Measurements from ENCODE around the gene DNAH10.
A peak's percentile ranks its signal among the peaks of the same experiment; 100 is the strongest.

DNAH10 gene, protein sequence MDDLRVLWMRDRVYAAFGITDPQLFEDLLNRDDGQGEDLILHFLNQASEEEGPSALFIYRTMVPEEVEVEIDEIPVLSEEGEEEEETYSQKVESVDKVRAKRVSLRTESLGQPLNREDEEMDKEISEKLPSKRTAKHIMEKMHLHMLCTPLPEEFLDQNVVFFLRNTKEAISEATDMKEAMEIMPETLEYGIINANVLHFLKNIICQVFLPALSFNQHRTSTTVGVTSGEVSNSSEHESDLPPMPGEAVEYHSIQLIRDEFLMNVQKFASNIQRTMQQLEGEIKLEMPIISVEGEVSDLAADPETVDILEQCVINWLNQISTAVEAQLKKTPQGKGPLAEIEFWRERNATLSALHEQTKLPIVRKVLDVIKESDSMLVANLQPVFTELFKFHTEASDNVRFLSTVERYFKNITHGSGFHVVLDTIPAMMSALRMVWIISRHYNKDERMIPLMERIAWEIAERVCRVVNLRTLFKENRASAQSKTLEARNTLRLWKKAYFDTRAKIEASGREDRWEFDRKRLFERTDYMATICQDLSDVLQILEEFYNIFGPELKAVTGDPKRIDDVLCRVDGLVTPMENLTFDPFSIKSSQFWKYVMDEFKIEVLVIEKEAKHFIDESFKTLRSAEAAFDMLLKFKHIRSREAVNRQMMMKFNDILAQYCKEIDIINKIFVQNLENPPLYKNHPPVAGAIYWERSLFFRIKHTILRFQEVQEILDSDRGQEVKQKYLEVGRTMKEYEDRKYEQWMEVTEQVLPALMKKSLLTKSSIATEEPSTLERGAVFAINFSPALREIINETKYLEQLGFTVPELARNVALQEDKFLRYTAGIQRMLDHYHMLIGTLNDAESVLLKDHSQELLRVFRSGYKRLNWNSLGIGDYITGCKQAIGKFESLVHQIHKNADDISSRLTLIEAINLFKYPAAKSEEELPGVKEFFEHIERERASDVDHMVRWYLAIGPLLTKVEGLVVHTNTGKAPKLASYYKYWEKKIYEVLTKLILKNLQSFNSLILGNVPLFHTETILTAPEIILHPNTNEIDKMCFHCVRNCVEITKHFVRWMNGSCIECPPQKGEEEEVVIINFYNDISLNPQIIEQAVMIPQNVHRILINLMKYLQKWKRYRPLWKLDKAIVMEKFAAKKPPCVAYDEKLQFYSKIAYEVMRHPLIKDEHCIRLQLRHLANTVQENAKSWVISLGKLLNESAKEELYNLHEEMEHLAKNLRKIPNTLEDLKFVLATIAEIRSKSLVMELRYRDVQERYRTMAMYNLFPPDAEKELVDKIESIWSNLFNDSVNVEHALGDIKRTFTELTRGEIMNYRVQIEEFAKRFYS (N-terminal part only)

DNA sequence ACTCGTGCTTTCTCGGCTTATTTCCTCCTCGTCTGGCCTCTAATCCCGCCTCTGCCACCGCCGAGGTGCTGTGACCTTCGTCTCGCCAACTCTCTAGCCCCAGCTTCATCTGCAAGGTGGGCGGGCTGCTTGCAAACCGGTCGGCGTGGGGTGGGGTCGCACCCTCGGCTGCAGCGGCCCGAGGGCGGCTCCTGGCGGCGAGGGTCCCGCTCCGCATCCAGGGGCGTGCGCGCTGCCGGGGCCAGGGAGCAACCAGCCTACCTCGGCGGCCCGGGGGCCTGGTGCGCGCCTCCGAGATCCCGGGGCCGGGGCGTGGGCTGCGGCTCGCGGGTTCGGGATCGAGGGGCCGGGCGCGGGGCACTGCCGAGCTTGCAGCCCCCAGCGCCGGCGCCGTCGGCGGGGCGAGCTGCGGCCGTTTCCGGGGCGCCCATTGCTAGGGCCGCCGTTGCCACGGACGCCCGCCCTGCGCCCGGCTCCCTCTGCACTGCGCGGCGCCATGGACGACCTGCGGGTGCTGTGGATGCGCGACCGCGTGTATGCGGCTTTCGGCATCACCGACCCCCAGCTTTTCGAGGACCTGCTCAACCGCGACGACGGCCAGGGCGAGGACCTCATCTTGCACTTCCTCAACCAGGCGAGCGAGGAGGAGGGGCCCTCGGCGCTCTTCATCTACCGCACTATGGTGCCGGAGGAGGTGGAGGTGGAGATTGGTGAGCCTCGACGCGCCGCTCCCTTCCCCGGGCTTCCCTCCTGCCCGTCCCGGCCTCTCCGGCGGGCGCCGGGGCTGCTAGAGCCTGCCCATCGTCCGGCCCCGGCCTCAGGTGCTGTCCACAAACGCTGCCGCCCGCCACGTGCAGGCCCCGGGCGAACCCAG is at the start of gene DNAH10:
Gene DNAH10 (plus strand): TSS at position 461 of the 874 bp plus-strand sequence. CDS start 36 bp downstream, at position 497.
- DNase-seq: peak; percentile 60

DNA sequence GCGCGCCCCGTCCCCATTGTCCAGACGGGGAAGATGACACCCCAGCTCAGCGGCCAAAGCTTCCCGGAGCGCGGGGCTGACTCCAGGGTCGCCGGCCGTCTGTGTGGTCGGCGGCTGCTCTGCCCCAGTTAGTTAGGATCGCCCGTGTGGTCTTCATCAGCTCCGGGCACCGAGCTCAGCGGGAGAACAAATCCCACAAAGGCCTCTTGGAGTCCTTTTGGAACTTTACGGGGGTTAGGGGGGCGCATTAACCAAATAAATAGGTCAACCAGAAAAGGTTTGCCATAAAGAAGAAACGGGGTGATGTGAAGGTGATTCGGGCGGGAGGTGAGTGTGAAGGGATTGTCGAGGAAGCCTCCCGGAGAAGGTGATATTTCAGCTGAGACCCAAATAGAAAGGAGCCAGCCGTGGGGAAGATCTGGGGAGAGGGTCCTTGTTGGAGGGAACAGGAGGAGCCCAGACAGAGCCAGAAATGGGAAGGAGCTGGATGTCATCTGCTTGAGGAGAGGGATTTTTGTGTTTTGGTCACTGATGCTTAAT is 49.3 kb upstream of the DNAH10 start:
- no peak for DNase-seq

DNA sequence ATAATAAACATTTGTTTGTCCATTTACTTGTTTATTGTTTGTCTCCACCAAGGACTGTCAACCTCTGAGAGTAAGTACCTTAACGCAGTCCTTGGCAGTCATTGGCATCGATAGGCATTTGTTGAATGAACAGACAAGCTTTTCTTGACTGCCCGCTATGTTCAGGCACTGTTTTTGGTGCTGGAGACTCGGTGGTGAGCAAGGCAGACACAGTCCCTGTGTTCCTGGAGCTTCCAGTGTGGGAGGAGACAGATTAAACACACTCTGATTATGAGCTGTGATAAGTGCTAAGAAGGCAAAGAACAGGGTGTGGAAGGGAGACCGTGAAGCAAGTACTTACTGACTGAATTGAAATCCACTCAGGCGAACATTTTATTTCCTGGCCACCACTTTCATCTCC is 48.7 kb upstream of the DNAH10 start:
- DNase-seq: no peak

DNA sequence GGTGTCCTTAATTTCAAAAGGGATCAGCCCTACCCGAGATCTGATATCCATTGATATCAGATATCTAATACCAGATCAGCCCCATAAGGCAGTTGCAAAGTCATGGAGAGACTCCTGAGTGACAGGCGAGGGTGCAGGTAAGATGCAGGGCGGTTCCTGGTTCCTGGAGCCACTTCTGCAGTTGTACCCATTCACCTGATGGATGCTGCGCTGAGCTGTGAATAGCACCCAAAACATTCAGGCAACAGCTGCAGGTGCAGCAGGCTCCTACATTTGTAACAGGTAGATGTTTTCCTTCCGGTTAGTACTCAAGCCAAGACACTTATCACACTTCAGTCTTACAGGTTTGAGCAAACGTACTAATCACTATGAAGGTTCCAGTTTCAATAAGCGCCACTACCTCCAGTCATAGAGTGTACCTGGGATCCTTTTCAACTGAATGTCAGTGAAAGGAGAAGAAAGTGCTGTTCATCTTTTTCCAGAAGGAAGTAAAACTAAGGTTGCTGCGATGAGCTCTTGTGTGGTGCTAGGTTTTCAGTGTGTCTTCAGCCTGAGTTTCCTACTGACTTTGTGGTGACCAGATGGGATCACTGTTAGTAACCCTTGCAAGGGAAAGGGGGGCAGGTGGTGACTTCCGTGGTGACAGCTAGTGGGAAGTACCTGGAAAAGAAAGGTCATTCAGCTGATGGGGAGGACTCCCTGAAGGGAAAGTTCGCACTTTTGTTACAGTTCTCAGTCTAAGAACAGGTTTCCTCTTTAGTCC is 48.1 kb upstream of the DNAH10 start:
- peak; percentile 33 for DNase-seq

DNA sequence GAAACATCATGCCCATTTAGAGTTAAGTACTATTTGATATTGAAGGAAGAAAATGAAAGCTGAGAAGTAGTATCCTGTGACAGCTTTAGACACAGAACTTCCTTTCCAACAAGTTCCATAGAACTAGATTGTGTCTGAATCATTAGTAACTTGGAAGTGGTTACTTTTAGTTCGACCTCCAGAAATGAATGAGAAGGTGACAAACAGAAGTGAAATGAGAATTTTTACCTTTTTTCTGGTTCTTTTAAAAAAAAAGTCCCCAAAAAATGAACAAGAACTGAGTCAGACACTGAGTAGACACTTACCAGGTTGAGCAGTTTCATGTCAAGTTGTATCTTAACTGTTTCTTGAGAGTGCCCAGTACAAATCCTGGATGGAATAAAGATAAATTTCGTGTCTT is 46.9 kb upstream of the DNAH10 start:
- no peak for DNase-seq

DNA sequence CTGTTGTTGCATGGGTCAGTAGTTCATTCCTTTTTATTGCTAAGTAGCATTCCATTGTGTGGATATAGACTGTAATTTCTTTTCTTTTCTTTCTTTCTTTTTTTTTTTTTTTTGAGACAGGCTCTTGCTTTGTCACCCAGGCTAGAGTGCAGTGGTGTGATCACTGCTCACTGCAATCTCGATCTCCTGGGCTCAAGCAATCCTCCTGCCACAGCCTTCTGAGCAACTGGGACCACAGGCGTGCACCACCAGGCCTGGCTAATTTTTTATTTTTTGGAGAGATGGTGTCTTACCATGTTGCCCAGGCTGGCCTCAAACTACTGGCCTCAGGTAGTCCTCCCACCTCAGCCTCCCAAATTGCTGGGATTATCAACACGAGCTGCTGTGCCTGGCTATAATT is 44.8 kb upstream of the DNAH10 start:
- DNase-seq: no peak

DNA sequence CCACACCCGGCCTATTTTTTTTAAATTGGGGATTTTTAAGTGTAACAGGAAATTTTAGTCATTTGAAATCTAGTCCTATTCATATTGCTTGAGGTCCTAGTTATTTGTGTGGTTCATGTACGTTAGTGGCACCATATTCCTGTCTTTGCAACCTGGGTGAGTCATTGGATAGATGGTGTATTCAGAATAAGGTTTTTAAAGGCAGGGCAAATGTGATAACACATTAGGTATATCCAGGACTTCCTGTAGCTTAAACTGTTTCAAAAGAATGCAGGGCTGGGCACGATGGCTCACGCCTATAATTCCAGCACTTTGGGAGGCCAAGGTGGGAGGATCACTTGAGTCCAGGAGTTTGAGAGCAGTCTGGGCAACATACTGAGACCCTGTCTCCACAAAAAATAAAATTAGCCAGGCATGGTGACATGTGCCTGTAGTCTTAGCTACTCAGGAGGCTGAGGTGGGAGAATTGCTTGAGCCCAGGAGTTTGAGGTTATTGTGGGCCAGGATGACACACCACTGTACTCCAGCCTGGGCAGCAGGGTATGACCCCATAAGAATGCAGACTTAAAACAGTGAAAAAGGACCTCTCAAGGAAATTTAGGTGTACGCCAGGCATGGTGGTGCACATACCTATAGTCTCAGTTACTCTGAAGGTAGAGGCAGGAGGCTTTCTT is 41.8 kb upstream of the DNAH10 start:
- DNase-seq: no peak

DNA sequence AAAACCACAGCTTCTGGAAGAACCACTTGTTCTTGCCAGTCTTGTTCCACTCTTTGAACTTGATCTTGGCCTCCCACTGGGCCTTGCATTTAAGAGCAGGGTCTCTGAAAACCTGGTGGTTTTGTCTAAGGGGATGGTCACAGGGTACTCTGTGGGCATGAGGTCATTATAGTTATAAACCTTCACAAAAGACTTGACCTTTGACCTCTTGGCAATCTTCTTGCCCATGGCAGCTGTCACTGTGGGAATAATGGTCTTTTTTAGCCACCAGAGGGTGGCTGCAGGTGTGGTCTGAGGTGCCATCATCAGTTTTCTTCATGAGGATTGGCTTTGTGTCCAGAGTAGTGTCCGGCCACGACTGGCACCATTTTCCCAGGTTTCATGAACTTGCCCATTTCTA is 40.9 kb upstream of the DNAH10 start:
- DNase-seq: no peak

DNA sequence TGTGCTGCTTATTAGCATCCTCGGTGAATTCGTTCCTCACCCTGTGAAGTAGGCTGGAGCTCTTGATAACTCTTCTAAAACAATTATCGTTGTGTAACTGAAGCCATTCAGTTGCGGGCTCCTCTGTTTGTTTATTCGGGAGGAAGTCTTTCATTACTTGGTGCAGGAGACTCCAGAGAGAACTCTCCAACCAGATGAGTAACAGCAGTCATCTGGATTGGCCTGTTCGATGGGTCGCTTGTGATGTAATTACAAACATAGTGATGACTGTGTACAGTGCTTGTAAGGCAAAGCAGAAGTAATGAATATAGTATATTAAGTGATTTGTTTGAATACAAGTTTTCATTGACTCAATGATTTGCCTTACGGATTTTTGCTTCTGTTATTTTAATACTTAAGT is 39.1 kb upstream of the DNAH10 start:
- no peak for DNase-seq

DNA sequence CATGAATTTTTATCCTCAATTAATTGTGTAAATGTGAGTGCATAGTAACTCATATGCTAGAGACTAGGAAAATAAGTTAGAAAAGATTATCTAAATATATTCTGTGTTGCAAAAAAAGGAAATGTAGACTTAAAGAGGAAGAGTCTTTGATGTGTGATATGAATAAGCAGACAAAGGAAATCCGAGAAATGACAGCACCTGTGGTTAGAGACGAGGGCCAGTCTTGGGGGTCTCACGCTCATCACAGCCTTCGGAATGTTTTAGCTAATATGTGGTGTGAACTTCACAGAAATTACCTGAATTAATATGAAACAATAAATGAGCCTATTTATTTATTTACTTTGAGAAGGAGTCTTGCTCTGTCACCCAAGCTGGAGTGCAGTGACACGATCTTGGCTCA is 38.3 kb upstream of the DNAH10 start:
- DNase-seq: no peak

DNA sequence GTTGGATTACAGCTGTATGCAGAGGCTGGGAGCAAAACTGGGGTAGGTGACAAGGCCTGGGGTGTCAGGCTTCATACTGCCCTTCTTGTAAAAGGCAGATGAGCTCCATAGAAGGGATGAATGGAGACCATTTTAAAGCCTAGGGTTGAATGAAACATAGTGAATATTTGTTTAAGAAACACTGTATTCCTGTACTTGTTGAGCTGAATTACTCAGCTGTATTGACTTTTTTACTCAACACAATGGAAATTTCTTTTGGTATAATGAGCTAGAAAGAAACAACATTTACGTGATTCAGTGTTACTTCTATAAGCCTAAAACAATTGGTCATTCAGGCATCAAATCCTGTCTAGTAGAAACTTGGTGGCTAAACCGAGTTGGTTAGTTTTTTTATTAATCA is 35.9 kb upstream of the DNAH10 start:
- no peak for DNase-seq

DNA sequence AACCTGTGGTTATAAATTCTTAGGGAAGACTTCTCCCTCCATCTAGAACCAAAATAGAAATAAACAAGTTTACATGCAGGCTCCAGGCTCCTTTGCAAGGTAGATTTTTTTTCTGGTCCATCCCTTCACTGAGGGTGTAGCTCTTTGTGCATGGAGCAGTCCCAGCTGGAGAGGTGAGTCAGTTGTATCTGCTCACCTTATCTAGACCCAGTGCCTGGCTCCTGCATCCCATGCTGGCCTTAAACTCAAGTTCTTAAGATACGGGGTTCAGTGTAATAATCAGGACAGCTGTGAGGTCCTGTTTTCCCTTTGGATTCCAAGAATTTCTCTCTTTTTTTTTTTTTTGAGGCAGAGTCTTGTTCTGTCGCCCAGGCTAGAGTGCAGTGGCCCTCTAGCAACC is 35.1 kb upstream of the DNAH10 start:
- no peak for DNase-seq

DNA sequence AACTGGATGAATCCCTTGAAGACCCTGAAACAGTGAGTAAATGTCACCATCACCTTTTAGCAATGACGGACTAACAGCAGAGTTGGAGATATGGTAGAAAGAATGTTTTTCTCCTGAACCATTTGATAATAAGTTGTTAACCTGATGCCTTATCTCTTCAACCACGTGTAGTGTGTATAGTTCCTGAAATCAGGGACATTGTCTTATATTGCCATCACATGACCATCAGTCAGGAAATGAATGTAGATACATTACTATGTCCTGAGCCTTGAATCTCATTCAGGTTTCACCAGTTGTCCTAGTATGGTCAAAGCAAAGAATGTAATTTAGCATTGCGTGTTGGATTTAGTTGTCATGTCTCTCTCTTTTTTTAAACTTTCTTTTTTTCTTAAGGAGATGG is 34.2 kb upstream of the DNAH10 start:
- DNase-seq: no peak

DNA sequence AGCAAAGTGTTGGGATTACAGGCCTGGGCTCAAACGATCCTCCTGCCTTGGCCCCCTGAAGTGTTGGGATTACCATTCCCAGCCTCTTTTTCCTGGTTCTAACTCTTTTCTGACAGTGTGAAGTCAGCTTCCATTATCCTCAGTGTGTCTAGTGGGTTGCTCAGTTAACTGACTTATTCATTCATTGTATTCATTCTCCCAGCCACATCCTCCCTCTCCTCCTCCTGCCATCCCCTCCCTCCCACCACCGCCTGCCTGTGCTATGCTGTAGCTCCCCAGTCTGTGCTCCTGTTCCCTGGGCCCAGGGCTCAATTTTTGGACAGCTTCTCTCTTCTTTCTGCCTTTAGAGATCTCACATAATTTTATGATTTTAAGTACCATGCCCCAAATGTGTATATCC is 30.5 kb upstream of the DNAH10 start:
- DNase-seq: no peak

DNA sequence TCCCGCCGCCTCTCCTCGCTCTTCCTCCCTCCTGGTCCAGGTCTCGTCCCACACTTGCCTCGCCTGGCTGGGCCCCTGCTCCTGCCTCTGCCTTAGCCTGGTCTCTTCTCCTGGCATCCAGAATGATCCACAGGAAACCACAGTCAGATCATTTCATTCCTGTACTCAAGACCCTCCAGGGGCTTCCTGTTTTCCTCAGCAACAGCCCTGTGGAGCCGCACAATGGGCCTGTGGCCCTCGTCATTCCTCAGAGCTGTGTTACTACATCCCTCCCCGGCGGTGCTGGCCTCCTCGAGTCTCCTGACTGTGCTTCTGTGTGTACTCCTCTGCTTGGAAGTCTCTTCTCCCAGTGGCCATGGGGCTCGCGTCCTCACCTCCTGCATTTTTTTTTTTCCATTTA is 29.9 kb upstream of the DNAH10 start:
- no peak for DNase-seq

DNA sequence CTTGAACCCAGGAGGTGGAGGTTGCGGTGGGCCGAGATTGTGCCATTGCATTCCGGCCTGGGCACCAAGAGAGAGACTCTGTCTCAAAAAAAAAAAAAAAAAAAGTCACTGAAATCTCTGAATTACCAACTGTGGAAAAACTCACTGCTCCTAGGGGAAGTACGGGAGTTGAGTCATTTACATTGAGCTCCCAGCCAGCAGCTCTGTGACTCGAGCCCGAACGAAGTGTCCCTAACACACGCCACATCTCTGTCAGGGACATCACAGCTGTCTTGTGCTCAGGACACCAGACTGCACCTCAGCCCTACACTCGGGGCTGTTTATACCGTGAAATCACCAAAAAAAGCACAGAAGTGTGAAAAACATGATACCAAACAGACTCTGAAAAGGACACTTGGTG is 28.9 kb upstream of the DNAH10 start:
- no peak for DNase-seq

DNA sequence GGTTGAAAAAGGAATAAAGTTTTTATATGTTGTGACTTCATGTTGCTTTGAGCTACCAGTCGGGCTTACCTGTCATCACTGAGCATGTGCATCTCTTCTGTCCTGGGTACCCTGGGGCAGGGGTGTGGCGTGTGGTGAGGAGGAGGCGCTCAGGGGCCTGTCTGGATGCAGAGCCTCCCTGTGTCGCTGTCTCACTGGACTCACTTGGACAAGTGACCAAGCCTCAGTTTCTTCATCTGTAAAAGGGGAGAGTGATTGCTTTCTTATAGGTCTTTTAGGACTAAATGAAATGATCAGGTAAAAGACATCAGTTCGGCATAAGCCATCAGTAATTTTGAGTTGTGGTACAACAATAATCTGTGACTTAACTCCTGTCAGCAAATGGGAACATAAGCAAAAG is 27.8 kb upstream of the DNAH10 start:
- no peak for DNase-seq

DNA sequence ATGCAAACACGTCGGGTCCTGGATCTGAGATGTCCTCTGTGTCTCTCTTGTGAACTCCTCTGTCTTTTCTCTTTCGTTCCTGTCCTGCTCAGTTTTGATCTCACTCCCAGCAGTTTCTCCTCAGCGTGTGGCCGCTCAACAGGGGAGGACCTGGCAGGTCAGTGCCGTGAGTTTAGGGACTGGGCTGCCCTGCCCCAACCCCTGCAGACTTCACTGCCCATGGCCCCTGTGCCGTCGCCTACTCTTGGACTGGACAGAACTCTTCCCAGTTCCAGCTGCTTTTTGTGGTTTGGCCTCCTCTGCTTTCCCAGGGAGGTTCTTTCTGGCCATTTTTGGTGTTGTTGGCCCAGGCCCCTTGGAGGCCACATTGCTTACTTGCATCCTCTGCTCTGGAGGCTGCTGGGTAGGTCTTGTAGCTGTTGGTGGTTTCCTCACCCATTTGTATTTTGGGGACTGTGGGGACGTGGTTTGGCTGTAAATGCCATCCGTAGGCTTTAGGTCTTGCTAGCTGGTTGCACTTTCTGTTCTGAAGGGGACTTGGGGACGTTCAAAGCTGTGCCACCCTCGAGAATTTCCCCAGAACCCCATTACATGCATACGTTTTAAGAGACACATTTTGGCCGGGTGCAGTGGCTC is 20.0 kb upstream of the DNAH10 start:
- DNase-seq: no peak

DNA sequence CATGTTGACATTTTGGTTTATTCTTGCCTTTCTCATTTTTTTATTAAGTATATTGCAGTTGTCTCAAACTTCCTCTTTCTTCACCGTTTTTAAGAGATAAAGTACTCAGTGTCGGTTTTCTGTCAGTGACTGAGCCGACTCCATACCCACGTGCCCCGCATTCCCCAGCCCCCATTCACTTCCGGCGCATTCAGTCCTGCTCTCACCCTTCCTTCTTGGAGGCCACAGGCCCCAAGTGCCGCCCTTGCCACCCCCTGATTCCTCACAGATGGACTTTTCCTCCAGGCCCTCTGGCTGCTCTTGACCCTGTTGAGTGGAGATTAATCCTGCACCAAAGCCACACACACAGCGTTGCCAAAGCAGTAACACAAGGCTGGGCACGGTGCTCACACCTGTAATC is 19.1 kb upstream of the DNAH10 start:
- no peak for DNase-seq

DNA sequence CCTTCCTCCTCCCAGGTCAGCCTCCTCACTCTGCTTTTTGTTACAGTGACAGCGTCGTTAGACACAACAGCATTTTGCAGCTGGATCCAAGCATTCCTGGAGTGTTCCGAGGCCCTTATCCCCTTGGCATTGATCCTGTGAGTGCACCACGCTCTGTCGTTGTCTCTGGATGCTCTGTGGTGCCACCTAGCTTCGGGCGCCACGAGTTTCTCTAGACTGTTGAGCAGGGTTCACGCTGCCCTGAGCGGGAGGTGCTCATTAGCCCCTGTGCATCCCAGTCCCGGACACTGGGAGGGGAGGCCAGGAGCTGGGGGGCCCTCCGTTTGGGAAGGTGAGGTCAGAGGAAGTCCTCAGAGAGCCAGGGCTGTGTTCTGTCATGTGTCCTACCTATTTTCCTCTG is 17.3 kb upstream of the DNAH10 start:
- no peak for DNase-seq

All from stimulated activated CD4-positive, alpha-beta T cell treated with anti-CD3 and anti-CD28 coated beads, Interleukin-4, amount 100 ng/mL, for 1 hour (primary cell).